ENCODE measurements around the gene ALG2. TPM values are rescaled to one million over a fixed set of nuclear protein-coding genes. Genes with fewer than 3 reads are reported as not detected.

Gene ALG2
- total RNA-seq, result 27.5 TPM

GRCh38 chr9:99221621-99222415, at the start of gene ALG2, which contains the start of gene SEC61B:
TSS of gene ALG2 (minus strand) at chr9:99221942. CDS start at chr9:99221894, 48 bp downstream.
TSS of gene SEC61B (plus strand) at chr9:99222282. CDS start at chr9:99222364, 82 bp downstream.
- peak; percentile 85 to 96 (median 95) for DNase-seq (ENCODE audit: low read depth in 2 of 3, low spot score in 2 of 3)

GRCh38 chr9:99270491-99270890, 48.7 kb upstream of the ALG2 start:
- DNase-seq (ENCODE audit: low read depth in 2 of 3, low spot score in 2 of 3), result no peak

GRCh38 chr9:99269416-99269815, 47.7 kb upstream of the ALG2 start:
- DNase-seq (ENCODE audit: low read depth in 2 of 3, low spot score in 2 of 3), result no peak

GRCh38 chr9:99266255-99267023, 44.7 kb upstream of the ALG2 start:
- peak in 2 of 3 donors; percentile 84 to 89 for DNase-seq (ENCODE audit: low read depth in 2 of 3, low spot score in 2 of 3)

GRCh38 chr9:99265691-99266090, 43.9 kb upstream of the ALG2 start:
- no peak for DNase-seq (ENCODE audit: low read depth in 2 of 3, low spot score in 2 of 3)

- no peak for DNase-seq (ENCODE audit: low read depth in 2 of 3, low spot score in 2 of 3)
These were observed 42.4 kb upstream of the ALG2 start for GRCh38 chr9:99264070-99264680.

GRCh38 chr9:99262949-99263418, 41.2 kb upstream of the ALG2 start:
- no peak for DNase-seq (ENCODE audit: low read depth in 2 of 3, low spot score in 2 of 3)

GRCh38 chr9:99261923-99262322, 40.2 kb upstream of the ALG2 start:
- DNase-seq (ENCODE audit: low read depth in 2 of 3, low spot score in 2 of 3), result no peak

- peak in 1 of 3 donors; percentile 27 for DNase-seq (ENCODE audit: low read depth in 2 of 3, low spot score in 2 of 3)
These were observed 37.6 kb upstream of the ALG2 start for GRCh38 chr9:99259231-99259918.

GRCh38 chr9:99257723-99258389, 36.1 kb upstream of the ALG2 start:
- no peak for DNase-seq (ENCODE audit: low read depth in 2 of 3, low spot score in 2 of 3)

- no peak for DNase-seq (ENCODE audit: low read depth in 2 of 3, low spot score in 2 of 3)
These were observed 33.9 kb upstream of the ALG2 start for GRCh38 chr9:99255651-99256050.

- DNase-seq (ENCODE audit: low read depth in 2 of 3, low spot score in 2 of 3), result peak in 2 of 3 donors; percentile 72 to 89
These were observed 32.2 kb upstream of the ALG2 start for GRCh38 chr9:99253772-99254431.

GRCh38 chr9:99253134-99253533, 31.4 kb upstream of the ALG2 start:
- DNase-seq (ENCODE audit: low read depth in 2 of 3, low spot score in 2 of 3), result no peak

GRCh38 chr9:99251157-99251556, 29.4 kb upstream of the ALG2 start:
- no peak for DNase-seq (ENCODE audit: low read depth in 2 of 3, low spot score in 2 of 3)

GRCh38 chr9:99249619-99250018, 27.9 kb upstream of the ALG2 start:
- no peak for DNase-seq (ENCODE audit: low read depth in 2 of 3, low spot score in 2 of 3)

- DNase-seq (ENCODE audit: low read depth in 2 of 3, low spot score in 2 of 3), result no peak
These were observed 22.9 kb upstream of the ALG2 start for GRCh38 chr9:99244344-99245260.

- no peak for DNase-seq (ENCODE audit: low read depth in 2 of 3, low spot score in 2 of 3)
These were observed 19.4 kb upstream of the ALG2 start for GRCh38 chr9:99241106-99241505.

GRCh38 chr9:99239341-99240060, 17.8 kb upstream of the ALG2 start:
- no peak for DNase-seq (ENCODE audit: low read depth in 2 of 3, low spot score in 2 of 3)

All from hematopoietic multipotent progenitor cell (in vitro differentiated cells).